Measurements from ENCODE around the gene NPPA.

Gene NPPA

GRCh38 chr1:11841245-11842153, 6.1 kb downstream of the NPPA start:
- DNase-seq: no peak

GRCh38 chr1:11839727-11840705, 7.6 kb downstream of the NPPA start:
- DNase-seq: no peak

GRCh38 chr1:11838349-11839272, 9.0 kb downstream of the NPPA start:
- no peak for DNase-seq

- no peak for DNase-seq
Observed at GRCh38 chr1:11837767-11838348, 9.7 kb downstream of the NPPA start.

- DNase-seq: no peak
Observed at GRCh38 chr1:11836955-11837766, 10.4 kb downstream of the NPPA start.

GRCh38 chr1:11835441-11836225, 11.9 kb downstream of the NPPA start:
- DNase-seq: no peak

GRCh38 chr1:11833900-11834299, 13.7 kb downstream of the NPPA start:
- DNase-seq: no peak

GRCh38 chr1:11833497-11833896, 14.1 kb downstream of the NPPA start:
- DNase-seq: no peak

GRCh38 chr1:11831945-11832725, 15.4 kb downstream of the NPPA start:
- no peak for DNase-seq

GRCh38 chr1:11828511-11828910, 19.1 kb downstream of the NPPA start:
- no peak for DNase-seq

GRCh38 chr1:11826946-11827345, 20.6 kb downstream of the NPPA start:
- no peak for DNase-seq

- no peak for DNase-seq
Observed at GRCh38 chr1:11825131-11825530, 22.5 kb downstream of the NPPA start.

GRCh38 chr1:11823366-11824137, 24.0 kb downstream of the NPPA start:
- DNase-seq: no peak

- no peak for DNase-seq
Observed at GRCh38 chr1:11822091-11822490, 25.5 kb downstream of the NPPA start.

- DNase-seq: no peak
Observed at GRCh38 chr1:11817192-11817591, 30.4 kb downstream of the NPPA start.

- no peak for DNase-seq
Observed at GRCh38 chr1:11813021-11813420, 34.6 kb downstream of the NPPA start.

GRCh38 chr1:11807133-11807532, 40.5 kb downstream of the NPPA start:
- DNase-seq: no peak

GRCh38 chr1:11806307-11806936, 41.2 kb downstream of the NPPA start:
- no peak for DNase-seq
